HG03139 (cell line): Measurements from ENCODE around the gene GUCY2C.
"Not testable (repeated sequence)": the region's sequence is repeated elsewhere in the genome, so short reads cannot be mapped to it uniquely, and the experiment has no call there.

Source experiments
- ATAC-seq: cut with Tn5 transposase; IDR thresholded peaks from one replicate; pipeline ENCODE4 v1.9.1; 2021; ENCODE audit not compliant: unreplicated experiment

Gene GUCY2C

GRCh38 chr12:14682231-14682630, 14.2 kb downstream of the GUCY2C start:
- ATAC-seq: not testable (repeated sequence)

GRCh38 chr12:14681625-14682024, 14.8 kb downstream of the GUCY2C start:
- no peak for ATAC-seq

- ATAC-seq: no peak
Measured at GRCh38 chr12:14681190-14681589, 15.2 kb downstream of the GUCY2C start.

GRCh38 chr12:14678547-14679150, 17.8 kb downstream of the GUCY2C start:
- ATAC-seq: no peak

- no peak for ATAC-seq
Measured at GRCh38 chr12:14668591-14668990, 27.8 kb downstream of the GUCY2C start.

GRCh38 chr12:14665354-14666348, 30.7 kb downstream of the GUCY2C start:
- ATAC-seq: no peak

GRCh38 chr12:14664434-14665023, 31.9 kb downstream of the GUCY2C start:
- no peak for ATAC-seq

GRCh38 chr12:14663002-14663401, 33.4 kb downstream of the GUCY2C start:
- ATAC-seq: no peak

GRCh38 chr12:14656846-14657245, 39.6 kb downstream of the GUCY2C start:
- ATAC-seq: no peak

- ATAC-seq: no peak
Measured at GRCh38 chr12:14655284-14655683, 41.1 kb downstream of the GUCY2C start.

GRCh38 chr12:14654842-14655241, 41.6 kb downstream of the GUCY2C start:
- no peak for ATAC-seq

- no peak for ATAC-seq
Measured at GRCh38 chr12:14654416-14654815, 42.0 kb downstream of the GUCY2C start.

- no peak for ATAC-seq
Measured at GRCh38 chr12:14652483-14652882, 43.9 kb downstream of the GUCY2C start.

- no peak for ATAC-seq
Measured at GRCh38 chr12:14651371-14651770, 45.0 kb downstream of the GUCY2C start.

GRCh38 chr12:14650789-14651188, 45.6 kb downstream of the GUCY2C start:
- no peak for ATAC-seq

GRCh38 chr12:14647028-14647750, 49.2 kb downstream of the GUCY2C start:
- ATAC-seq: no peak

- ATAC-seq: no peak
Measured at GRCh38 chr12:14643251-14643650, 53.1 kb downstream of the GUCY2C start.

GRCh38 chr12:14638066-14638465, 58.3 kb downstream of the GUCY2C start:
- no peak for ATAC-seq

GRCh38 chr12:14635776-14636175, 60.6 kb downstream of the GUCY2C start:
- ATAC-seq: no peak

GRCh38 chr12:14630793-14631192, 65.6 kb downstream of the GUCY2C start:
- no peak for ATAC-seq
